Spleen (tissue), 11 donors: Measurements from ENCODE around the gene APC. TPM values are rescaled to one million over a fixed set of nuclear protein-coding genes. Genes with fewer than 3 reads are reported as not detected.

Source experiments
- DNase-seq: peaks from one replicate; pipeline ENCODE4 v3.0.0-alpha.2; 2020
- H3K27ac ChIP-seq, 8 donors: fragments of 200-600 bp; sonication (generic) in 7 of 8; 1 replicate in 4 of 8; 2 replicates in 4 of 8; pipeline versions ENCODE4 v1.5.0 to v1.8.0; 2016 to 2021; ENCODE audit warnings: inconsistent platforms in 4 of 8, mild to moderate bottlenecking in 4 of 8, moderate library complexity in 1 of 8
- H3K27me3 ChIP-seq, 7 donors: fragments of 200-600 bp; sonication (generic) in 6 of 7; replicated peaks in 1 of 7; 1 replicate in 4 of 7; 2 replicates in 3 of 7; pipeline versions ENCODE4 v1.5.0 to v1.8.0; 2016 to 2021; ENCODE audit warnings: inconsistent platforms in 3 of 7, mild to moderate bottlenecking in 1 of 7
- H3K36me3 ChIP-seq, 6 donors: fragments of 200-600 bp; sonication (generic) in 5 of 6; 1 replicate in 4 of 6; 2 replicates in 2 of 6; pipeline versions ENCODE4 v1.5.0 to v1.8.0; 2016 to 2021; ENCODE audit warnings: inconsistent platforms in 2 of 6
- H3K4me1 ChIP-seq, 6 donors: fragments of 200-600 bp; sonication (generic) in 5 of 6; 1 replicate in 3 of 6; 2 replicates in 3 of 6; pipeline versions ENCODE4 v1.5.0 to v1.8.0; 2016 to 2021; ENCODE audit warnings: inconsistent platforms in 3 of 6
- H3K4me3 ChIP-seq, 8 donors: fragments of 200-600 bp; sonication (generic) in 7 of 8; 1 replicate in 4 of 8; 2 replicates in 4 of 8; pipeline versions ENCODE4 v1.5.0 to v1.8.0; 2016 to 2021; ENCODE audit warnings: inconsistent platforms in 4 of 8, mild to moderate bottlenecking in 4 of 8, moderate library complexity in 2 of 8
- H3K9me3 ChIP-seq, 8 donors: fragments of 200-600 bp; sonication (generic) in 7 of 8; 1 replicate in 4 of 8; 2 replicates in 4 of 8; pipeline versions ENCODE4 v1.5.0 to v1.8.0; 2016 to 2021; ENCODE audit warnings: inconsistent platforms in 4 of 8
- CTCF ChIP-seq, 11 experiments: fragments of 200-600 bp in 7 of 11; fragments of 450-650 bp in 4 of 11; sonication (generic) in 4 of 11; IDR thresholded peaks in 8 of 11; conservative IDR thresholded peaks in 3 of 11; 1 replicate in 7 of 11; 2 replicates in 4 of 11; pipeline versions ENCODE4 v1.4.0 to v1.8.0; 2016 to 2021; ENCODE audit warnings: antibody characterized with exemption in 11 of 11, inconsistent platforms in 4 of 11, mild to moderate bottlenecking in 1 of 11
- POLR2A ChIP-seq, 3 donors: fragments of 450-650 bp; IDR thresholded peaks; one replicate each; pipeline ENCODE4 v1.5.1; 2017; ENCODE audit warnings: antibody characterized with exemption in 3 of 3, mild to moderate bottlenecking in 1 of 3
- POLR2AphosphoS5 ChIP-seq, 3 donors: sonication (generic); formaldehyde crosslinking; IDR thresholded peaks; one replicate each; pipeline ENCODE4 v1.5.1; 2017; ENCODE audit warnings: antibody characterized with exemption in 3 of 3
- WGBS, 5 donors: extraction: QIAGEN DNeasy Blood & Tissue Kit in 3 of 5; methylation state at CpG; one replicate each; pipeline versions ENCODE4 v1.1.5 to v1.1.7; 2013 to 2018; 5-methylcytosine and 5-hydroxymethylcytosine counted together
- intact Hi-C: fragments of 100-400 bp; cut with DNase I; formaldehyde crosslinking; loops from one replicate; pipeline ENCODE4 v1.15.0; 2023; ENCODE audit warnings: low total_unique reads
- polyA plus RNA-seq, 3 donors: library from polyadenylated mRNA; stranded (reverse); fragments of 200-250 nt; gene quantifications; one replicate each; pipeline ENCODE4 v1.2.1, GENCODE V29; 2013
- total RNA-seq, 7 donors: library from RNA; depleted of rRNA in 3 of 7; stranded (reverse); fragments of >200 nt in 3 of 7; fragmentation: NEBNext Ultra II Directional in 4 of 7; extraction: Animal tissue kit (Norgen Biotek cat#: 25700) in 4 of 7; gene quantifications; one replicate each; pipeline versions ENCODE4 v1.1.0 to v1.2.1, GENCODE V29; 2016 to 2021
- donor health status: healthy with polysubstance abuse.
- donor health status: DM: no; HTN: no; CAD: no; lungs with moderate emphysema.
- donor health status: DM: no; HTN: no; CAD: no.
- donor health status: Bipolar disorder and iron deficiency.
- donor health status: healthy.
- donor health status: DM: no; HTN: no; CAD: no.
- donor health status: DM: yes; HTN: yes; CAD: no.

Gene APC
- total and polyA plus RNA-seq, 10 donors = 2.1 to 83.0 (median 52.5) TPM

- Histone ChIP-seq H3K27me3 (no peaks in the 10 kb centered on the region), H3K9me3 (no peaks in the 10 kb centered on the region), H3K4me3 (no peak overlapping the region), H3K36me3 (peaks cover 4 to 100% (median 28%) of the 10 kb centered on the region in 6 donors), H3K4me1 (peaks cover 0 to 18% (median 5%) of the 10 kb centered on the region in 6 donors), H3K27ac (no peak overlapping the region)
- TF ChIP-seq CTCF (IDR thresholded peaks at IDR 0.05 in 8 of 11, conservative IDR thresholded peaks at IDR 0.05 in 3 of 11) = no peak
- no peak for TF ChIP-seq POLR2AphosphoS5 (IDR thresholded peaks at IDR 0.05)
- TF ChIP-seq POLR2A (IDR thresholded peaks at IDR 0.05) = no peak
- intact Hi-C loops = no loop called here
- DNase-seq = no peak
- 95 to 97% (median 96%) methylated on average over 4 of the region's 4 CpGs for WGBS, 5 donors
These were observed 56.7 kb downstream of the APC start for GRCh38 chr5:112794410-112794809.

GRCh38 chr5:112795342-112795741, 57.7 kb downstream of the APC start:
- Histone ChIP-seq H3K27ac (peak overlapping the region in 2 of 8 donors; percentile 6 to 27), H3K4me3 (no peak overlapping the region), H3K27me3 (no peaks in the 10 kb centered on the region), H3K9me3 (no peaks in the 10 kb centered on the region), H3K36me3 (peaks cover 4 to 98% (median 28%) of the 10 kb centered on the region in 6 donors), H3K4me1 (peaks cover 0 to 18% (median 5%) of the 10 kb centered on the region in 6 donors)
- no peak for DNase-seq
- TF ChIP-seq POLR2A (IDR thresholded peaks at IDR 0.05) (no peak), CTCF (IDR thresholded peaks at IDR 0.05 in 8 of 11, conservative IDR thresholded peaks at IDR 0.05 in 3 of 11) (no peak), POLR2AphosphoS5 (IDR thresholded peaks at IDR 0.05) (no peak)
- intact Hi-C loops = no loop called here
- 72 to 89% (median 84%) methylated on average over 3 of the region's 3 CpGs for WGBS, 5 donors

DNA sequence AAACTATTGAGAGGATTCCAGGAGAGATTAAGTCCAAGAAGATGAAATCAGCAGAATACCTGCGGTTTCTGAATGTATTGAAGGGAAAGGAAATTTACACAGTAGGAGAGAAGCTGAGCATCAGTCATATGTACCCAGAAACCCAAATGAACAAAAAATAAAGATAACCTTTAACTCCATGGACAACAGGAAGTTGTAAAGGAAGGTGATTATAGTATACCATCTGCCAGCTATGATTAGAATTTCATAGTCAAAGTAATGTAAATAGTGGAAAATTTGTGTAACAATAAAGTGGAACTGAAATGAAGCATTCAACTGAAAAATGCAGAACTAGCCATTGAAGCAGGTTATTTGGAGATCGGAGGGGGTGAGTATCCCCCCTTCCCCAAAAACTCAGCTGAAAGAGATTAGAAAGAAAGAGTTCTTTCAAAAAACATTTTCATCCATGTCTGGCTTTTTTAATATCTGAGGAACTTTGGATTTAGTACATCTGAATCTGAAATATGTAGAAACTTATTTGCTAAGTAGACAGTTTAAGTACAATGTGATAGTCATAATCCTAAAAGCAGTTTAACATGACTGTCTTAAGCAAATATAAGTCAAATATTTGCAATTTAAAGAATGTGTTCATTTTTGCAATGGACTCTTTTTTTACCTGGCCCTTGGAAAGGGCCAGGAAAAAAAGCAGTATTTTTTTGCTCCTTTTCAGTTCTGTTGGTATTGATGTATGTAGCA, 58.4 kb downstream of the APC start:
- Histone ChIP-seq H3K4me1 (peaks cover 0 to 18% (median 5%) of the 10 kb centered on the region in 6 donors), H3K36me3 (peaks cover 4 to 96% (median 31%) of the 10 kb centered on the region in 6 donors), H3K27ac (peak overlapping the region in 2 of 8 donors; percentile 6 to 27), H3K27me3 (no peaks in the 10 kb centered on the region), H3K4me3 (no peak overlapping the region), H3K9me3 (no peaks in the 10 kb centered on the region)
- DNase-seq = no peak
- 60 to 70% (median 65%) methylated on average over 2 of the region's 2 CpGs for WGBS, 5 donors
- TF ChIP-seq POLR2AphosphoS5 (IDR thresholded peaks at IDR 0.05) (no peak), CTCF (IDR thresholded peaks at IDR 0.05 in 8 of 11, conservative IDR thresholded peaks at IDR 0.05 in 3 of 11) (no peak), POLR2A (IDR thresholded peaks at IDR 0.05) (no peak)
- intact Hi-C loops = no loop called here

GRCh38 chr5:112799661-112800060, 62.0 kb downstream of the APC start:
- H3K4me3 ChIP-seq = no peak overlapping the region
- TF ChIP-seq POLR2A (IDR thresholded peaks at IDR 0.05) (no peak), POLR2AphosphoS5 (IDR thresholded peaks at IDR 0.05) (no peak), CTCF (IDR thresholded peaks at IDR 0.05 in 8 of 11, conservative IDR thresholded peaks at IDR 0.05 in 3 of 11) (no peak)
- 90 to 98% (median 95%) methylated on average over 3 of the region's 3 CpGs for WGBS, 5 donors
- H3K9me3 ChIP-seq = no peaks in the 10 kb centered on the region
- no peaks in the 10 kb centered on the region for H3K27me3 ChIP-seq
- H3K27ac ChIP-seq = no peak overlapping the region
- intact Hi-C loops = no loop called here
- peaks cover 0 to 18% (median 5%) of the 10 kb centered on the region in 6 donors for H3K4me1 ChIP-seq
- peaks cover 0 to 96% (median 11%) of the 10 kb centered on the region in 6 donors for H3K36me3 ChIP-seq
- no peak for DNase-seq
